ENCODE results near the gene TSNAXIP1. TPM values are rescaled to one million over a fixed set of nuclear protein-coding genes. Genes with fewer than 3 reads are reported as not detected.

Gene TSNAXIP1
- total RNA-seq, 3 donors from 2014 or later (not counting 1 experiment from before 2014, with no cell fraction given): 0.15 to 0.68 TPM; not detected in 1

- no peak for TF ChIP-seq CTCF (IDR thresholded peaks at IDR 0.05)
- H3K27ac ChIP-seq (ENCODE audit: low read length): no peak overlapping the region
- no peak overlapping the region for H3K27ac Mint-ChIP-seq
Observed at GRCh38 chr16:67783353-67783725, 23.4 kb upstream of the TSNAXIP1 start.

GRCh38 chr16:67786491-67786890, 20.2 kb upstream of the TSNAXIP1 start:
- intact Hi-C loops (cut with micrococcal nuclease): no loop called here
- Histone ChIP-seq H3K36me3 (ENCODE audit: control insufficient read depth, insufficient read depth, low read length) (no peaks in the 10 kb centered on the region), H3K4me3 (ENCODE audit: low read length) (no peak overlapping the region), H3K9me3 (ENCODE audit: control insufficient read depth, insufficient read depth, low read length) (no peaks in the 10 kb centered on the region), H3K4me1 (ENCODE audit: control insufficient read depth, insufficient read depth, low read length) (peaks cover 10% of the 10 kb centered on the region), H3K27ac (ENCODE audit: low read length) (no peak overlapping the region), H3K27me3 (ENCODE audit: control insufficient read depth, insufficient read depth, low read length) (no peaks in the 10 kb centered on the region)
- DNase-seq: no peak
- no peak overlapping the region for H3K4me3 Mint-ChIP-seq
- H3K36me3 Mint-ChIP-seq: no peaks in the 10 kb centered on the region
- ATAC-seq: no peak
- TF ChIP-seq CTCF (IDR thresholded peaks at IDR 0.05): no peak
- no peak overlapping the region for H3K27ac Mint-ChIP-seq
- no peaks in the 10 kb centered on the region for H3K27me3 Mint-ChIP-seq (ENCODE audit: low read depth in 2 of 2)
- peaks cover 4 to 10% of the 10 kb centered on the region in 2 donors for H3K4me1 Mint-ChIP-seq
- WGBS (ENCODE audit: insufficient coverage): 77% methylated on average over 5 of the region's 5 CpGs
- no peaks in the 10 kb centered on the region for H3K9me3 Mint-ChIP-seq

More at GRCh38 chr16:67783353-67783725, 23.4 kb upstream of the TSNAXIP1 start:
- H3K27me3 Mint-ChIP-seq (ENCODE audit: low read depth in 2 of 2): no peaks in the 10 kb centered on the region
- Histone ChIP-seq H3K36me3 (ENCODE audit: control insufficient read depth, insufficient read depth, low read length) (no peaks in the 10 kb centered on the region), H3K4me1 (ENCODE audit: control insufficient read depth, insufficient read depth, low read length) (peaks cover 15% of the 10 kb centered on the region), H3K27me3 (ENCODE audit: control insufficient read depth, insufficient read depth, low read length) (no peaks in the 10 kb centered on the region), H3K4me3 (ENCODE audit: low read length) (no peak overlapping the region), H3K9me3 (ENCODE audit: control insufficient read depth, insufficient read depth, low read length) (no peaks in the 10 kb centered on the region)
- ATAC-seq (no peak), DNase-seq (no peak)
- no peak overlapping the region for H3K4me3 Mint-ChIP-seq
- no peaks in the 10 kb centered on the region for H3K9me3 Mint-ChIP-seq
- intact Hi-C loops (cut with micrococcal nuclease): no loop called here
- peaks cover 20 to 23% of the 10 kb centered on the region in 2 donors for H3K4me1 Mint-ChIP-seq
- H3K36me3 Mint-ChIP-seq: no peaks in the 10 kb centered on the region

GRCh38 chr16:67790071-67790470, 16.6 kb upstream of the TSNAXIP1 start:
- Mint-ChIP-seq H3K9me3 (no peaks in the 10 kb centered on the region), H3K27ac (no peak overlapping the region), H3K4me3 (no peak overlapping the region), H3K27me3 (ENCODE audit: low read depth in 2 of 2) (no peaks in the 10 kb centered on the region), H3K4me1 (peaks cover 0 to 5% of the 10 kb centered on the region in 2 donors), H3K36me3 (no peaks in the 10 kb centered on the region)
- Histone ChIP-seq H3K4me3 (ENCODE audit: low read length) (no peak overlapping the region), H3K27me3 (ENCODE audit: control insufficient read depth, insufficient read depth, low read length) (no peaks in the 10 kb centered on the region), H3K4me1 (ENCODE audit: control insufficient read depth, insufficient read depth, low read length) (no peaks in the 10 kb centered on the region), H3K27ac (ENCODE audit: low read length) (no peak overlapping the region), H3K9me3 (ENCODE audit: control insufficient read depth, insufficient read depth, low read length) (no peaks in the 10 kb centered on the region), H3K36me3 (ENCODE audit: control insufficient read depth, insufficient read depth, low read length) (no peaks in the 10 kb centered on the region)
- DNase-seq: no peak
- TF ChIP-seq CTCF (IDR thresholded peaks at IDR 0.05): no peak
- intact Hi-C loops (cut with micrococcal nuclease): no loop called here
- no peak for ATAC-seq

GRCh38 chr16:67796099-67796718, 10.5 kb upstream of the TSNAXIP1 start:
- Mint-ChIP-seq H3K9me3 (no peaks in the 10 kb centered on the region), H3K36me3 (no peaks in the 10 kb centered on the region), H3K27me3 (ENCODE audit: low read depth in 2 of 2) (no peaks in the 10 kb centered on the region), H3K27ac (peak overlapping the region in 1 of 2 donors; percentile 34), H3K4me1 (peaks cover 20 to 39% of the 10 kb centered on the region in 2 donors), H3K4me3 (no peak overlapping the region)
- H3K27me3 ChIP-seq (ENCODE audit: control insufficient read depth, insufficient read depth, low read length): no peaks in the 10 kb centered on the region
- H3K9me3 ChIP-seq (ENCODE audit: control insufficient read depth, insufficient read depth, low read length): no peaks in the 10 kb centered on the region
- peaks cover 6% of the 10 kb centered on the region for H3K36me3 ChIP-seq (ENCODE audit: control insufficient read depth, insufficient read depth, low read length)
- DNase-seq (no peak), ATAC-seq (no peak)
- intact Hi-C loops (cut with micrococcal nuclease): no loop called here
- H3K4me3 ChIP-seq (ENCODE audit: low read length): no peak overlapping the region
- TF ChIP-seq CTCF (IDR thresholded peaks at IDR 0.05): no peak
- H3K27ac ChIP-seq (ENCODE audit: low read length): no peak overlapping the region
- 95% methylated on average over 2 of the region's 5 CpGs for WGBS (ENCODE audit: insufficient coverage)
- peaks cover 7% of the 10 kb centered on the region for H3K4me1 ChIP-seq (ENCODE audit: control insufficient read depth, insufficient read depth, low read length)
